MCF 10A (cell line): ENCODE data around the gene SERAC1. TPM values are rescaled to one million over a fixed set of nuclear protein-coding genes. Genes with fewer than 3 reads are reported as not detected.

Experiments used
- BruUV-seq: library from RNA; stranded (reverse); fragments of 400-500 nt; replicated peaks from 2 replicates; lab custom pipeline; 2021; lab: Mats Ljungman, UMichigan
- CTCF ChIA-PET: fragments of 300-600 bp; sonication (Branson Sonifier 250); formaldehyde crosslinking; extraction: SDS; loops from one replicate; lab custom pipeline; 2021; ENCODE audit warnings: antibody characterized with exemption, inconsistent platforms; lab: Yijun Ruan, JAX
- POLR2A ChIA-PET: fragments of 300-600, 350-650 bp; sonication (Branson Sonifier 250); formaldehyde crosslinking; extraction: SDS; loops from one replicate; lab custom pipeline; 2020; ENCODE audit warnings: antibody characterized with exemption, inconsistent platforms; lab: Yijun Ruan, JAX
- DNase-seq: peaks from one replicate; pipeline ENCODE4 v3.0.0-alpha.2; 2018; ENCODE audit not compliant: unreplicated experiment
- H3K27ac Mint-ChIP-seq: one replicate; pipeline ENCODE4 v1.8.0; 2022; ENCODE audit warnings: mild to moderate bottlenecking, low read depth, mixed read lengths; ENCODE audit not compliant: unreplicated experiment
- H3K27me3 Mint-ChIP-seq: one replicate; pipeline ENCODE4 v1.8.0; 2022; ENCODE audit warnings: mixed read lengths; ENCODE audit not compliant: insufficient read depth, unreplicated experiment
- H3K36me3 Mint-ChIP-seq: one replicate; pipeline ENCODE4 v1.8.0; 2022; ENCODE audit warnings: mild to moderate bottlenecking, moderate library complexity, mixed read lengths; ENCODE audit not compliant: insufficient read depth, unreplicated experiment
- H3K4me1 Mint-ChIP-seq: one replicate; pipeline ENCODE4 v1.8.0; 2022; ENCODE audit warnings: mixed read lengths; ENCODE audit not compliant: insufficient read depth, unreplicated experiment
- H3K4me3 Mint-ChIP-seq: one replicate; pipeline ENCODE4 v1.8.0; 2022; ENCODE audit warnings: mild to moderate bottlenecking, moderate library complexity, mixed read lengths; ENCODE audit not compliant: unreplicated experiment
- H3K9me3 Mint-ChIP-seq: one replicate; pipeline ENCODE4 v1.8.0; 2022; ENCODE audit warnings: mixed read lengths; ENCODE audit not compliant: unreplicated experiment
- intact Hi-C: fragments of 100-400 bp; cut with micrococcal nuclease; formaldehyde crosslinking; loops from 2 replicates; pipeline ENCODE4 v1.14.1; 2022
- total RNA-seq: library from RNA; stranded (reverse); gene quantifications from 2 replicates; pipeline ENCODE4 v1.2.3, GENCODE V29; 2022
- TF ChIP-seq, protein P1 (sequence below): fragments of 200-600 bp; IDR thresholded peaks from one replicate; pipeline ENCODE4 v1.8.0; 2022; ENCODE audit warnings: antibody characterized with exemption, mild to moderate bottlenecking; ENCODE audit not compliant: unreplicated experiment

The SERAC1 gene
- total RNA-seq, 1 experiment from 2014 or later, result 5.3 TPM

DNA sequence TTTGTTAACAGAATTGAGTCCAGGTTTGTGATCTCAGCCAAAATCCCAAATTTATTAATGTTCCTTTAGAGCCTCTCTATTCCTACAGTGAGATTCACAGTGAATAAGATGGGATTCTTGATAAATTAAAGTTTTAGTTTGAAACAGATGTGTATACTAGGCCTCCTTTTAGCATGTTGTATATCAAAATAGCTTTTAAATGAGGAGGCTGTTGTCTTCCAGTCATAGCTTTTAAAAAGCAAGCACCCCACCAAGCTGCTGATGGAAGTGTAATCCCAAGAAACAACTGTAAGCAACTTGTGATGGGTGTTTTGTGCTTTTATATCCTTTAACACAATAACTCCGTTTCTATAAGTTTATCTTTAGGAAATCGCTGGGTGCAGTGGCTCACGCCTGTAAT is 7.0 kb upstream of the SERAC1 start:
- POLR2A ChIA-PET, result interaction anchor here (0.6 to 0.7 kb wide), 2 partner anchors 13 to 1613 kb away, joined by 3 to 4 read pairs; no protein-coding TSS in a partner anchor
- H3K27me3 Mint-ChIP-seq, result no peaks in the 10 kb centered on the region

DNA sequence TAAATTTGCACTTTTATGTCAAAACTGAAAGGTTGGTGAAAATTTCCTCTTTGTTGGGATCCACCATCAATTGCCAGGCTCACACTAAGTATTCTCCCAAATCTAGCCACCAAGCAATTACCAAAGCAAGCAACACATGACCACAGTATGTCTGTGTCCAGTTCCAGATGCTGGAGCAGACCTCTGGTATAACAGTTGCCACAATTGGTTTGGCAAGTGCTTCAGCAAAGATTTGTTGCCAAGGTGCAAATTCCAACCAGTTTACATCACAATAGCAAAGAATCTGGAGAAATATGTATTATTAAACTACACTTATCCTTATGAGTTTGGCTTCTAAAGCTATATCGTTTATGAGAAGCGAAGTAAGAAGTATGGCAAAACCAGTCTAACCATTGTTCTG is 6.5 kb upstream of the SERAC1 start:
- CTCF ChIA-PET, result interaction anchor here (0.7 to 1.1 kb wide), 2 partner anchors 10 to 103 kb away, joined by 3 read pairs; no protein-coding TSS in a partner anchor
- H3K27ac Mint-ChIP-seq, result peak overlapping the region; percentile 39
- BruUV-seq, result no TSS peak
- H3K36me3 Mint-ChIP-seq, result peaks cover 22% of the 10 kb centered on the region
- DNase-seq, result peak; percentile 61
- peaks cover 39% of the 10 kb centered on the region for H3K4me1 Mint-ChIP-seq
- POLR2A ChIA-PET, result interaction anchor here (1.0 kb wide), 1 partner anchor 9 kb away, joined by 5 read pairs; no protein-coding TSS in a partner anchor
- no peaks in the 10 kb centered on the region for H3K9me3 Mint-ChIP-seq
- TF ChIP-seq, protein P1, sequence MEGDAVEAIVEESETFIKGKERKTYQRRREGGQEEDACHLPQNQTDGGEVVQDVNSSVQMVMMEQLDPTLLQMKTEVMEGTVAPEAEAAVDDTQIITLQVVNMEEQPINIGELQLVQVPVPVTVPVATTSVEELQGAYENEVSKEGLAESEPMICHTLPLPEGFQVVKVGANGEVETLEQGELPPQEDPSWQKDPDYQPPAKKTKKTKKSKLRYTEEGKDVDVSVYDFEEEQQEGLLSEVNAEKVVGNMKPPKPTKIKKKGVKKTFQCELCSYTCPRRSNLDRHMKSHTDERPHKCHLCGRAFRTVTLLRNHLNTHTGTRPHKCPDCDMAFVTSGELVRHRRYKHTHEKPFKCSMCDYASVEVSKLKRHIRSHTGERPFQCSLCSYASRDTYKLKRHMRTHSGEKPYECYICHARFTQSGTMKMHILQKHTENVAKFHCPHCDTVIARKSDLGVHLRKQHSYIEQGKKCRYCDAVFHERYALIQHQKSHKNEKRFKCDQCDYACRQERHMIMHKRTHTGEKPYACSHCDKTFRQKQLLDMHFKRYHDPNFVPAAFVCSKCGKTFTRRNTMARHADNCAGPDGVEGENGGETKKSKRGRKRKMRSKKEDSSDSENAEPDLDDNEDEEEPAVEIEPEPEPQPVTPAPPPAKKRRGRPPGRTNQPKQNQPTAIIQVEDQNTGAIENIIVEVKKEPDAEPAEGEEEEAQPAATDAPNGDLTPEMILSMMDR, result no peak
- intact Hi-C loops, result no loop called here
- H3K4me3 Mint-ChIP-seq, result no peak overlapping the region
- no peaks in the 10 kb centered on the region for H3K27me3 Mint-ChIP-seq

More for the DNA sequence above, 7.0 kb upstream of the SERAC1 start:
- intact Hi-C loops, result no loop called here
- no peaks in the 10 kb centered on the region for H3K9me3 Mint-ChIP-seq
- CTCF ChIA-PET, result interaction anchor here (0.7 to 1.1 kb wide), 2 partner anchors 11 to 104 kb away, joined by 3 read pairs; no protein-coding TSS in a partner anchor
- H3K36me3 Mint-ChIP-seq, result peaks cover 22% of the 10 kb centered on the region
- H3K4me3 Mint-ChIP-seq, result no peak overlapping the region
- H3K27ac Mint-ChIP-seq, result peak overlapping the region; percentile 39
- TF ChIP-seq, protein P1, result no peak
- no peak for DNase-seq
- peaks cover 36% of the 10 kb centered on the region for H3K4me1 Mint-ChIP-seq
- BruUV-seq, result no TSS peak

DNA sequence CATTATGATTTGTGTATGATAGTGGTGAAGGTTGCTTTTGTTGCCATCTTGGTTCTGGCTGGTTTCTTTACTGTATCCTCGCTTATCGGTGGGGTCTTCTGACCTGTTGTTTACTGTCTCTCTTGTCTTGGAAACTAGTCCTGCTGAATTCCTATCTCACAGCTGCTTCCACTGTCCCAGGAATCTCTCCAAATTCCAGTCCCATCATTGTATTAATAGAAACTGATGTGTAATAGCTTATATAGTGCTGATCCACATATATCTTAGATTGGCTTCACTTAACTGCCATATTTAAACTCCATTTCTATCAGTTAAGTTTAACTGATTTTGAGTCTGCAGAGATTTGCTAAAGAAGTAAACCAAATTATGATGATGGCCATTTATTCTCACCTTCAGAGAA is 6.0 kb upstream of the SERAC1 start:
- Mint-ChIP-seq H3K36me3 (peaks cover 22% of the 10 kb centered on the region), H3K4me1 (peaks cover 39% of the 10 kb centered on the region), H3K27me3 (no peaks in the 10 kb centered on the region), H3K27ac (peak overlapping the region; percentile 39), H3K4me3 (no peak overlapping the region), H3K9me3 (no peaks in the 10 kb centered on the region)
- ChIA-PET CTCF (interaction anchor here (0.6 kb wide), 1 partner anchor 13 kb away, joined by 3 read pairs; no protein-coding TSS in a partner anchor), POLR2A (interaction anchor here (0.6 to 1.0 kb wide), 2 partner anchors 10 to 1333 kb away, joined by 5 read pairs; no protein-coding TSS in a partner anchor)
- no TSS peak for BruUV-seq
- TF ChIP-seq, protein P1, result no peak
- no peak for DNase-seq
- intact Hi-C loops, result no loop called here

DNA sequence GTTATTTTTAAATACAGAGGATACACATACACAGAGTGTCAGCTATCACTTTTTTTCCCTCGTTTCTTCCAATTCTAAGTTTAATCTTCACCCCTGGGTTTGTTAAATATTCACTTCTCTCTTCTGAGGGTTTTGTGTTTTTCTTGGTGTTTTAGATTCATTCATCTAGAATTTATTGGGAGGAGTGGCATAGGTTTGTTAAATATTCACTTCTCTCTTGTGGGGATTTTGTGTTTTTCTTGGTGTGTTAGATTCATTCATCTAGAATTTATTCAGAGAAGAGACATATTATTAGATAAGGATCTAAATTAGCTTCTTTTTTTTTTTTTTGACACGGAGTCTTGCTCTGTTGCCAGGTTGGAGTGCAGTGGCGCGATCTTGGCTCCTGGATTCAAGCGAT is 3.9 kb upstream of the SERAC1 start:
- H3K27ac Mint-ChIP-seq, result peak overlapping the region; percentile 74
- TF ChIP-seq, protein P1, result no peak
- no peak for DNase-seq
- intact Hi-C loops, result no loop called here
- CTCF ChIA-PET, result interaction anchor here (0.7 to 1.0 kb wide), 2 partner anchors 40 to 186 kb away, joined by 3 to 4 read pairs; no protein-coding TSS in a partner anchor
- POLR2A ChIA-PET, result no interaction called here
- H3K4me1 Mint-ChIP-seq, result peaks cover 43% of the 10 kb centered on the region
- H3K27me3 Mint-ChIP-seq, result no peaks in the 10 kb centered on the region
- peaks cover 22% of the 10 kb centered on the region for H3K36me3 Mint-ChIP-seq
- no peaks in the 10 kb centered on the region for H3K9me3 Mint-ChIP-seq
- no TSS peak for BruUV-seq
- H3K4me3 Mint-ChIP-seq, result no peak overlapping the region
